GM12878 (cell line): ENCODE measurements around the gene HMOX2. TPM values are rescaled to one million over a fixed set of nuclear protein-coding genes. Genes with fewer than 3 reads are reported as not detected.

Experiments used
- ATAC-seq: fragments of 200-7000 bp; cut with Tn5 transposase; 3 replicates; pipeline ENCODE4 v1.9.1; 2020; ENCODE audit warnings: mild to moderate bottlenecking, moderate library complexity
- BruUV-seq: library from RNA; stranded (reverse); fragments of 400-500 nt; replicated peaks from 2 replicates; lab custom pipeline; 2021; lab: Mats Ljungman, UMichigan
- CTCF ChIA-PET: fragments of 300-600 bp; sonication (Branson Sonifier 250); formaldehyde crosslinking; extraction: SDS; loops from one replicate; lab custom pipeline; 2021; ENCODE audit warnings: inconsistent platforms; lab: Yijun Ruan, JAX
- POLR2A ChIA-PET: fragments of 350-600 bp; formaldehyde crosslinking; extraction: SDS; loops from one replicate; lab custom pipeline; 2021; ENCODE audit warnings: inconsistent platforms; lab: Charles Lee
- RAD21 ChIA-PET: fragments of 300-600 bp; sonication (Branson Sonifier 250); formaldehyde crosslinking; loops from one replicate; lab custom pipeline; 2023; ENCODE audit warnings: antibody characterized with exemption; ENCODE audit not compliant: unreplicated experiment; lab: Charles Lee
- SMC1A ChIA-PET: fragments of 300-600 bp; sonication (Branson Sonifier 250); formaldehyde crosslinking; loops from one replicate; lab custom pipeline; 2023; ENCODE audit not compliant: unreplicated experiment, uncharacterized antibody; lab: Charles Lee
- DNase-seq: peaks from one replicate; pipeline ENCODE4 v3.0.0-alpha.2; 2011; ENCODE audit warnings: low read depth, low spot score
- FAIRE-seq: peaks from 3 replicates; lab custom pipeline; 2011; peaks lifted over from hg19 to GRCh38; lab: Jason Lieb, UNC
- H2AFZ ChIP-seq: 2 replicates; pipeline ENCODE4 v1.6.0; 2011; ENCODE audit warnings: low read depth, low read length, control low read depth; ENCODE audit not compliant: control insufficient read depth
- H3K27ac ChIP-seq: 2 replicates; pipeline ENCODE4 v1.5.1; 2011; ENCODE audit warnings: control low read depth; ENCODE audit not compliant: control insufficient read depth, insufficient read depth
- H3K27me3 ChIP-seq, 2 experiments: replicated peaks in 1 of 2; 2 replicates each; pipeline versions ENCODE4 v1.6.0 to v1.6.1; 2011; ENCODE audit warnings: low read length in 1 of 2; ENCODE audit not compliant: control insufficient read depth in 2 of 2, insufficient read depth in 2 of 2
- H3K36me3 ChIP-seq, 2 experiments: 2 replicates each; pipeline ENCODE4 v1.5.1; 2011; ENCODE audit warnings: low read length in 1 of 2; ENCODE audit not compliant: control insufficient read depth in 2 of 2, insufficient read depth in 2 of 2
- H3K4me1 ChIP-seq: 2 replicates; pipeline ENCODE4 v1.6.1; 2011; ENCODE audit warnings: mild to moderate bottlenecking, low read length, moderate library complexity, mixed read lengths; ENCODE audit not compliant: control insufficient read depth, insufficient read depth
- H3K4me2 ChIP-seq: 2 replicates; pipeline ENCODE4 v1.6.0; 2011; ENCODE audit warnings: control low read depth; ENCODE audit not compliant: control insufficient read depth, insufficient read depth
- H3K4me3 ChIP-seq: fragments of 200-600 bp; sonication (generic); 2 replicates; pipeline ENCODE4 v1.5.1; 2016
- H3K79me2 ChIP-seq: 2 replicates; pipeline ENCODE4 v1.6.0; 2011; ENCODE audit warnings: low read length; ENCODE audit not compliant: control insufficient read depth, insufficient read depth
- H3K9ac ChIP-seq: 2 replicates; pipeline ENCODE4 v1.8.0; 2011; ENCODE audit warnings: low read length, control low read depth, mixed read lengths; ENCODE audit not compliant: control insufficient read depth, insufficient read depth
- H3K9me3 ChIP-seq: replicated peaks from 3 replicates; pipeline ENCODE4 v1.5.1; 2011; ENCODE audit warnings: mild to moderate bottlenecking, low read length; ENCODE audit not compliant: control insufficient read depth, insufficient read depth
- H4K20me1 ChIP-seq: 2 replicates; pipeline ENCODE4 v1.6.0; 2011; ENCODE audit not compliant: control insufficient read depth, insufficient read depth
- BACH1 ChIP-seq: fragments of 450-650 bp; IDR thresholded peaks from 2 replicates; pipeline ENCODE4 v1.6.1; 2017; ENCODE audit warnings: mild to moderate bottlenecking, borderline replicate concordance
- FOXK2 ChIP-seq: fragments of 450-650 bp; IDR thresholded peaks from 2 replicates; pipeline ENCODE4 v1.6.1; 2017; ENCODE audit warnings: mild to moderate bottlenecking, moderate library complexity
- MYC ChIP-seq: IDR thresholded peaks from 2 replicates; pipeline ENCODE4 v1.6.1; 2011; ENCODE audit warnings: mild to moderate bottlenecking, low read length, moderate library complexity, inconsistent platforms; ENCODE audit not compliant: insufficient read depth, insufficient replicate concordance, insufficient read length, severe bottlenecking
- PAX5 ChIP-seq: IDR thresholded peaks from 2 replicates; pipeline ENCODE4 v1.6.1; 2011; ENCODE audit warnings: low read depth, low read length, borderline replicate concordance
- PML ChIP-seq: IDR thresholded peaks from 2 replicates; pipeline ENCODE4 v1.6.1; 2012; ENCODE audit warnings: low read length, inconsistent platforms
- REST ChIP-seq: IDR thresholded peaks from 2 replicates; pipeline ENCODE4 v1.6.1; 2012; ENCODE audit warnings: mild to moderate bottlenecking, low read depth, low read length
- SMARCA5 ChIP-seq: fragments of 450-650 bp; IDR thresholded peaks from 2 replicates; pipeline ENCODE4 v1.6.1; 2017; ENCODE audit warnings: mild to moderate bottlenecking
- SP1 ChIP-seq: IDR thresholded peaks from one replicate; pipeline ENCODE4 v1.6.1; 2011; ENCODE audit warnings: low read depth, low read length
- TARDBP ChIP-seq: IDR thresholded peaks from 2 replicates; pipeline ENCODE4 v1.6.1; 2016; ENCODE audit warnings: borderline replicate concordance
- ZBTB40 ChIP-seq: fragments of 450-650 bp; IDR thresholded peaks from 2 replicates; pipeline ENCODE4 v1.6.1; 2016; ENCODE audit warnings: mild to moderate bottlenecking, moderate library complexity, borderline replicate concordance
- WGBS: methylation state at CpG from one replicate; pipeline ENCODE4 v1.1.6; 2016; ENCODE audit warnings: low lambda C conversion rate; ENCODE audit not compliant: insufficient replicate concordance, insufficient coverage; ENCODE audit errors: missing lambda C conversion rate; 5-methylcytosine and 5-hydroxymethylcytosine counted together
- in situ Hi-C: fragments of 300-500 bp; cut with MboI; formaldehyde crosslinking; loops from 9 replicates; pipeline ENCODE4 v1.14.3; 2018; ENCODE audit warnings: mixed read lengths
- intact Hi-C: fragments of 100-400 bp; cut with micrococcal nuclease; formaldehyde crosslinking; loops from one replicate; pipeline ENCODE4 v1.14.2; 2022; ENCODE audit not compliant: unreplicated experiment
- polyA plus RNA-seq, 11 experiments: library from polyadenylated mRNA; depleted of rRNA in 4 of 11; unstranded in 6 of 11; stranded (reverse) in 5 of 11; fragments of >200 nt; fragmentation: Nextera tagmentation in 4 of 11; fragmentation: Illumina TruSeq in 1 of 11; extraction: Ambion mirVana in 4 of 11; extraction: Trizol in 1 of 11; gene quantifications; 1 replicate in 1 of 11; 2 replicates in 10 of 11; pipeline versions ENCODE4 v1.2.1 to v1.2.3, GENCODE V29; 2011 to 2016; ENCODE audit warnings: inconsistent platforms in 2 of 11, missing spikeins in 2 of 11, low read depth in 1 of 11
- total RNA-seq, 4 experiments: library from RNA; depleted of rRNA in 3 of 4; stranded (reverse); fragments of >200 nt in 3 of 4; fragmentation: Illumina TruSeq in 1 of 4; extraction: Trizol in 1 of 4; gene quantifications; 2 replicates each; pipeline versions ENCODE4 v1.2.1 to v1.2.3, GENCODE V29; 2013 to 2021

The HMOX2 gene
- total and polyA plus RNA-seq, 10 of the 15 experiments (the other 5 are each of a cell fraction or from before 2014, with no cell fraction given) = 26.4 to 111 (median 57.8) TPM

- TF ChIP-seq ZBTB40 = no peak
- no peak for TF ChIP-seq PAX5
- no peak for TF ChIP-seq TARDBP
- no peak for TF ChIP-seq BACH1
- TF ChIP-seq PML = no peak
- no peak for TF ChIP-seq SP1
- no peak for TF ChIP-seq FOXK2
These were observed 68.3 kb downstream of the HMOX2 start (continued) for GRCh38 chr16:4544473-4544872.

- ATAC-seq (no peak), FAIRE-seq (no peak), DNase-seq (no peak)
- ChIA-PET POLR2A (interaction anchor here (1.6 kb wide), 1 partner anchor 43 kb away, joined by 7 read pairs; no protein-coding TSS in a partner anchor), CTCF (interaction anchor here (0.6 to 8.6 kb wide), 16 partner anchors 8 to 1184 kb away, joined by 3 to 90 read pairs (median 4); partner anchors contain the start of genes C16orf96, CDIP1 and MGRN1), SMC1A (interaction anchor here (0.7 to 3.6 kb wide), 9 partner anchors 9 to 77 kb away, joined by 3 to 41 read pairs (median 5); partner anchors contain the start of genes HMOX2 and MGRN1), RAD21 (interaction anchor here (0.7 to 2.2 kb wide), 8 partner anchors 9 to 189 kb away, joined by 3 to 26 read pairs (median 4); partner anchors contain the start of genes CDIP1 and MGRN1)
- intact Hi-C loops = loop anchor here (1.0 kb wide), 1 partner anchor 42 kb away; no protein-coding TSS in a partner anchor
- no TSS peak for BruUV-seq
- Histone ChIP-seq H4K20me1 (no peaks in the 10 kb centered on the region), H3K9me3 (no peaks in the 10 kb centered on the region), H3K4me1 (no peaks in the 10 kb centered on the region), H3K27ac (no peak overlapping the region), H3K4me2 (no peak overlapping the region), H3K36me3 (no peaks in the 10 kb centered on the region), H3K4me3 (no peak overlapping the region), H3K27me3 (no peaks in the 10 kb centered on the region), H3K9ac (no peak overlapping the region), H2AFZ (no peak overlapping the region), H3K79me2 (no peaks in the 10 kb centered on the region)
- in situ Hi-C loops = no loop called here
- 69% methylated on average over 13 of the region's 13 CpGs for WGBS
- TF ChIP-seq REST = no peak
- no peak for TF ChIP-seq SMARCA5
- no peak for TF ChIP-seq MYC
- TF ChIP-seq ZBTB40 = no peak
These were observed 71.9 kb downstream of the HMOX2 start for GRCh38 chr16:4548124-4548523.
